KMS-11 (cell line): ENCODE results near the gene ENOX1.

Source experiments
- H2AFZ ChIP-seq: fragments of 200-600 bp; sonication (generic); 2 replicates; pipeline ENCODE4 v1.6.1; 2016; ENCODE audit warnings: antibody characterized with exemption, mixed run types, low read depth
- H3K27ac ChIP-seq: fragments of 200-600 bp; sonication (generic); 2 replicates; pipeline ENCODE4 v1.6.1; 2016; ENCODE audit warnings: mild to moderate bottlenecking, mixed run types
- H3K27me3 ChIP-seq: fragments of 200-600 bp; sonication (generic); 2 replicates; pipeline ENCODE4 v1.6.1; 2017; ENCODE audit warnings: mild to moderate bottlenecking, low read depth, mixed run types, moderate library complexity; ENCODE audit not compliant: insufficient read depth
- H3K36me3 ChIP-seq: fragments of 200-600 bp; sonication (generic); 2 replicates; pipeline ENCODE4 v1.6.1; 2017; ENCODE audit warnings: mild to moderate bottlenecking, mixed run types; ENCODE audit not compliant: insufficient read depth
- H3K4me1 ChIP-seq: fragments of 200-600 bp; sonication (generic); 2 replicates; pipeline ENCODE4 v1.6.1; 2016; ENCODE audit warnings: mild to moderate bottlenecking, low read depth, mixed run types; ENCODE audit not compliant: poor library complexity, severe bottlenecking
- H3K4me2 ChIP-seq: fragments of 200-600 bp; sonication (generic); 2 replicates; pipeline ENCODE4 v1.7.0; 2016; ENCODE audit warnings: mild to moderate bottlenecking, mixed run types
- H3K4me3 ChIP-seq: fragments of 200-600 bp; sonication (generic); IDR thresholded peaks from 2 replicates; pipeline ENCODE4 v1.6.1; 2017; ENCODE audit warnings: low read depth, low read length, mixed read lengths; ENCODE audit not compliant: insufficient read depth
- H3K79me2 ChIP-seq: fragments of 200-600 bp; sonication (generic); 2 replicates; pipeline ENCODE4 v1.6.1; 2016; ENCODE audit warnings: low read depth, mixed run types; ENCODE audit not compliant: insufficient read depth
- H3K9ac ChIP-seq: fragments of 200-600 bp; sonication (generic); 2 replicates; pipeline ENCODE4 v1.6.1; 2016; ENCODE audit warnings: mild to moderate bottlenecking, mixed run types
- H4K20me1 ChIP-seq: fragments of 200-600 bp; sonication (generic); 2 replicates; pipeline ENCODE4 v1.6.1; 2016; ENCODE audit warnings: mild to moderate bottlenecking, mixed run types; ENCODE audit not compliant: insufficient read depth
- TF ChIP-seq, protein P1 (sequence below): fragments of 200-600 bp; sonication (generic); conservative IDR thresholded peaks from 2 replicates; pipeline ENCODE4 v1.6.1; 2017; ENCODE audit warnings: low read depth, mild to moderate bottlenecking, antibody characterized with exemption, low read length, moderate library complexity, mixed read lengths

The ENOX1 gene

DNA sequence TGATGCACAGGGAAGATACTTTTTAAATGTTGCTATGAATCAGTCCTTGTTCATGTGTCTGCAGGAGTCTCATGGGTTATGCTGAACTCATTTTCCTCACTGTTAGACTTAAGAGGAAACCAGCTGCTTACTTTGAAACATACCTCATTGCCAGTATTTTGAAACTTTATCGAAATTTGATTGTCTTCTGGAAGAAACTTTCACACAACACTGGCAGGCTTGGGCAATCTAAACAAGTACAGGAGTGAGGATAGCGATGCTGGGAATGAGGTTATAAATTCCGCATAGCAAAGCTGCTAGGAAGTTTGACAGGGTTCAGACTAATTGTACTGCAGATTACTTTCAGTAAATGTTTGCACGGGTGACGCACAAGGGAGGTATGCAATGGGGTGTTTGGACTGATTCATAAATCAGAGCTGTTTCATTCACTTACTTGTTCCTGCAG lies 517.7 kb downstream of the ENOX1 start:
- Histone ChIP-seq H3K36me3 (no peaks in the 10 kb centered on the region), H2AFZ (no peak overlapping the region), H3K9ac (no peak overlapping the region), H4K20me1 (no peaks in the 10 kb centered on the region), H3K79me2 (no peaks in the 10 kb centered on the region), H3K27me3 (no peaks in the 10 kb centered on the region), H3K4me2 (no peak overlapping the region), H3K27ac (no peak overlapping the region), H3K4me1 (no peaks in the 10 kb centered on the region), H3K4me3 (no peak overlapping the region)
- TF ChIP-seq, protein P1, sequence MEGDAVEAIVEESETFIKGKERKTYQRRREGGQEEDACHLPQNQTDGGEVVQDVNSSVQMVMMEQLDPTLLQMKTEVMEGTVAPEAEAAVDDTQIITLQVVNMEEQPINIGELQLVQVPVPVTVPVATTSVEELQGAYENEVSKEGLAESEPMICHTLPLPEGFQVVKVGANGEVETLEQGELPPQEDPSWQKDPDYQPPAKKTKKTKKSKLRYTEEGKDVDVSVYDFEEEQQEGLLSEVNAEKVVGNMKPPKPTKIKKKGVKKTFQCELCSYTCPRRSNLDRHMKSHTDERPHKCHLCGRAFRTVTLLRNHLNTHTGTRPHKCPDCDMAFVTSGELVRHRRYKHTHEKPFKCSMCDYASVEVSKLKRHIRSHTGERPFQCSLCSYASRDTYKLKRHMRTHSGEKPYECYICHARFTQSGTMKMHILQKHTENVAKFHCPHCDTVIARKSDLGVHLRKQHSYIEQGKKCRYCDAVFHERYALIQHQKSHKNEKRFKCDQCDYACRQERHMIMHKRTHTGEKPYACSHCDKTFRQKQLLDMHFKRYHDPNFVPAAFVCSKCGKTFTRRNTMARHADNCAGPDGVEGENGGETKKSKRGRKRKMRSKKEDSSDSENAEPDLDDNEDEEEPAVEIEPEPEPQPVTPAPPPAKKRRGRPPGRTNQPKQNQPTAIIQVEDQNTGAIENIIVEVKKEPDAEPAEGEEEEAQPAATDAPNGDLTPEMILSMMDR, result no peak

DNA sequence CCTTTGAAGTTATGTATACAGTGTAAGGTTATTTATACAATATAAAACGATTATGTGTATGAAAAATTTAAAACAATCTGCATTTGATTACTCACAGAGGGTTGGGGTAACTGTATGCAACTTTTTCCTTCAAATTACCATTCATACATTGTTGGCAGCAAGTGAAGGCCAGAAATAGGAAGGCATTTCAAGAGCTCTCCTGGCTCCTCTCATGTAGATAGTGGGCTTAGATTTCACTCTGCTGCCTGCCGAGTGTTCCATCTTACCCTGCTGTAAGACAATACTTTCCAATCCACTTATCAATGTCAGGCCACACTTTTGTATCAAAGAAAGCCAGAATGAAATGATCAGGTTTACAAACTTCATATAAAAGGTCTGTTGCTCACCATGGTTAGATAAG lies 518.1 kb downstream of the ENOX1 start:
- Histone ChIP-seq H3K27me3 (no peaks in the 10 kb centered on the region), H3K9ac (no peak overlapping the region), H3K36me3 (no peaks in the 10 kb centered on the region), H3K4me2 (no peak overlapping the region), H4K20me1 (no peaks in the 10 kb centered on the region), H2AFZ (no peak overlapping the region), H3K4me3 (no peak overlapping the region), H3K27ac (no peak overlapping the region), H3K79me2 (no peaks in the 10 kb centered on the region), H3K4me1 (no peaks in the 10 kb centered on the region)
- TF ChIP-seq, protein P1, result no peak

DNA sequence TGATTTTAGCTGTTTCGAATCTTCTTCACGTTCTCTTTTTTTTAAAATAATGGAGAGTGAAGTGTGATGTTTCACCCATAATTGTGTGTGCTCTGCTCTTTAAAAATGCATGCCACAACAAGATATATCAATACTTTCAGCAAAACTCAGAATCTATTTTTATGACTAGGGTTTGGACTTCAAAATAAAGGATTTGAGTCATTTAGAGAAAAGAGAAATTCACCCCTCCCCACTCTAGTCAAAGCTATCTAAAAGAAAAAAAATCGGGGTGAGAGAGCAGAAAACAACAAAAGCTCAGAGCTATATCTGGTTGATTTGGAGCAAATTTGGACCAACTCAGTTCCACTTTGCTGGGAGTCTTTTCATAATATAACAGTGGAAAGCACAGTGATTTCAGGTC lies 518.9 kb downstream of the ENOX1 start:
- no peaks in the 10 kb centered on the region for H3K27me3 ChIP-seq
- H3K4me2 ChIP-seq, result no peak overlapping the region
- no peak overlapping the region for H3K4me3 ChIP-seq
- H3K79me2 ChIP-seq, result no peaks in the 10 kb centered on the region
- no peak overlapping the region for H2AFZ ChIP-seq
- H3K9ac ChIP-seq, result no peak overlapping the region
- no peaks in the 10 kb centered on the region for H3K4me1 ChIP-seq
- H3K27ac ChIP-seq, result no peak overlapping the region
- TF ChIP-seq, protein P1, result no peak
- no peaks in the 10 kb centered on the region for H3K36me3 ChIP-seq
- H4K20me1 ChIP-seq, result no peaks in the 10 kb centered on the region

DNA sequence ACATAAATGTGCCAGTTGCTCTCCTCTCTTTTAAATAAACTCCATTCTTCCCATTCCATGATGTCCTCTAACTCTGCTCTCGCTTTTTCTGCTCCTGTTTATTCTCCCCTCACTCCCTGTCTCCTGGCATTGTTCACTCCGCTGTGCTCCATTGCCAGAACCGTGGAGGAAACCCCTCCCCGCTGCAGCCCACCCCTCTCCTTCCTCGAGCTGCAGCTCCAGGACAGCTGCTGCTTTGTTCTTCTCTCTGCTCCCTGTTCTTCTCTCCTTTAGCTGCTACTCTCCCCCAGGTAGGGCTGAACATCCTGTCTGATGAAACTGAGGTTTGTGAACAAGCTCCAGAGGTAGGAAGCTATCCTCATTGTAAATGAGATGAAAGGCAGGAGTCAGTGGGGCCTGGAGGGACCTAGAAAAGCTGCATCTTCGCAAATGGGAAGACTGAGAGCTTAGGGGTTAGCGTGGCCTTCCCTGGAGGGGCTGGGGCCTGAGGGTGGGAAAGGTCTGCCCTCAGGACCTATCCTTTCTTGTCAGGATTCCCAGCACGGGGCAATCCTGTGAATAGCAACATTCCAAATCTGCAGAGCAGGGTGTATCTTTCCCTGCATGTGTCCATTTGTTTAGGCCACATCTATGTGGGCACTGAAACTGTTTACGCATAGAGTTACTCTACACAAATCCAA lies 519.7 kb downstream of the ENOX1 start:
- H3K4me1 ChIP-seq, result no peaks in the 10 kb centered on the region
- H3K36me3 ChIP-seq, result no peaks in the 10 kb centered on the region
- no peaks in the 10 kb centered on the region for H3K27me3 ChIP-seq
- no peaks in the 10 kb centered on the region for H3K79me2 ChIP-seq
- H3K9ac ChIP-seq, result no peak overlapping the region
- H4K20me1 ChIP-seq, result no peaks in the 10 kb centered on the region
- H3K4me2 ChIP-seq, result no peak overlapping the region
- H2AFZ ChIP-seq, result no peak overlapping the region
- no peak overlapping the region for H3K27ac ChIP-seq
- H3K4me3 ChIP-seq, result no peak overlapping the region
- TF ChIP-seq, protein P1, result no peak
